Medulla oblongata (tissue), 1 donor: ENCODE measurements around the gene MRPL41.
A peak's percentile ranks its signal among the peaks of the same experiment; 100 is the strongest.
"Not testable (repeated sequence)": the region's sequence is repeated elsewhere in the genome, so short reads cannot be mapped to it uniquely, and the experiment has no call there.

Experiments used
- DNase-seq: peaks from one replicate; pipeline ENCODE4 v3.0.0-alpha.2; 2015; ENCODE audit errors: extremely low spot score

The MRPL41 gene

DNA sequence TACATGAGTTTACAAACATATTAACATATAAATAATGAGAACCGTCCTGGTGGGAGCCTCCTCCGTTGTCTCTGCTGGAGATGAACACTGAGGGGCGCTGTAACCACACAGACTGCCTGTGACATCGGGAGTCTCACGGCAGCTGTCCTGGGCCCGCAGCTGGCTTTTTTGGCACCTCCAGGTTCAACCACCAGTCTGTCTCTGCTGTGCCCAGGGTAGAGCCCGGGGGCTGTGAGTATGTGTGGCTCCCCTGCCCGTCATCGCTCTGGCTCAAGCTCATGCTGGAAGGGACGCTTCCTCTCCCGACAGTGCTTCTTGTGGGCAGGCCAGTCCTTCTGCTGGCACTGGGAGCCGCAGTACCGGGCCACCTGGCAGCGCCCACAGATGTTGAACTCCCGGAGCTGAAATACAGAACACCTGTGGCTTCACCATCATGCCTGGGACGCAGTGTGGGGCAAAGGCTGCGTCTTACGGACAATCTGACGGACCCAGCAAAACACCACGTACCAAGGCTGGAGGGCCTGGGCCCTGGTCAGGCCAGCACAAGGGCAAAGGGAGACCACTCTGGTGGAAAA, 30.7 kb downstream of the MRPL41 start:
- DNase-seq = no peak

- no peak for DNase-seq
Measured at GRCh38 chr9:137583347-137583746, 31.7 kb downstream of the MRPL41 start.

DNA sequence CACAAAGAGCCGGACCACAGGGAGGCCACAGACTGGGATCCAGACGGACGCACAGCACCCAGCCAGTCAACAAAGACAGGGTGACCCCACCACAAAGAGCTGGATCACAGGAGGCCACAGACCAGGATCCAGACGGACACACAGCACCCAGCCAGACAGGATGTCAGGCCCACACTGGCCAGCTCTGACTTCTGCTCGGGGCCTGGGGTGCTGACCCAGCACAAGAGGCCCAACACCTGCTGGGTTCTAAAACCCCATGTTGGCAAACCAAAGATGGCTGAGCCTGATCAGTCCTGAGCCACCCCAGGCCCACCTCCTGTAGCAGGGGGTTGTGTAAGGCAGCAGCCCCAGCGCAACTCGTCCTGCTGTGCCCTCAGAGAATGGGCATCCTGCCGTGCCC, 32.3 kb downstream of the MRPL41 start:
- DNase-seq = no peak

GRCh38 chr9:137586854-137587253, 35.2 kb downstream of the MRPL41 start:
- no peak for DNase-seq

DNA sequence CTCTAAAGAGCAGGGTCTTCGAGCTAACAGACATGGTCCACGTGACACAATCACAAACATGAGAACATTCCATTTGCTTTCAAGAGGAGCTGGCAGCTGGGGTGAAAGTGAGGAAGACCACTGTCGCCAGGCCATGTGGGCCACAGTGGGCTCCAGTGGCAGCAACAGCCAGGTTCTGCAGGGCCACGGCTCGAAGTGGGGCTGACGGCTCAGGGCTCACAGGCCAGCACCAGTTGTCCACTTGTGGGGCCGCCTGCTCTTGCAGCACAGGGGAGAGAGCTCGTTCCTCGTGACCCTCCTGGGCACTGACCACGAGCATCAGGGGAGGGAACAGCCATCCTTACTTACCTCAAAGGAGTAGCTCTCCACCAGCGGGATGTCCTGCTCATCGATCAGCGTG, 36.6 kb downstream of the MRPL41 start:
- DNase-seq = no peak

DNA sequence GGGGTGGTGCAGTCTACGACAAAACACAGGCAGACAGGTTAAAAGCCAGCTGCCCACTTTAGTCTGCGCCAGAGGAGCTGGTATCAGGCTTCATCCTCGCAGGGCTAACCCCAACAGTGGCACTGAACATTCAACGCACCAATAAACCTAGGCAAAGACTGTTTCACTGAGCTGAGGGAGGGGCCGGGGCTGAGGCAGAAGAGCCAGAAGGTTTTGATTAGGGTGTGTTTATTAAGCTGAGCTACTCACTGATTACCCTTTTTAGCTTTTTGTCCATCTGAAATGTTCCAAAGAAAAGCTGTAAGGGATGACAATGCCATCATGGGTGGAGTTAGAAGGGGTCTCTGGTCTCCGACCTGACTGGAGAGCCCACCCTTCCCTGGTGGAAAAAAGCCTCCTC, 37.2 kb downstream of the MRPL41 start:
- no peak for DNase-seq

DNA sequence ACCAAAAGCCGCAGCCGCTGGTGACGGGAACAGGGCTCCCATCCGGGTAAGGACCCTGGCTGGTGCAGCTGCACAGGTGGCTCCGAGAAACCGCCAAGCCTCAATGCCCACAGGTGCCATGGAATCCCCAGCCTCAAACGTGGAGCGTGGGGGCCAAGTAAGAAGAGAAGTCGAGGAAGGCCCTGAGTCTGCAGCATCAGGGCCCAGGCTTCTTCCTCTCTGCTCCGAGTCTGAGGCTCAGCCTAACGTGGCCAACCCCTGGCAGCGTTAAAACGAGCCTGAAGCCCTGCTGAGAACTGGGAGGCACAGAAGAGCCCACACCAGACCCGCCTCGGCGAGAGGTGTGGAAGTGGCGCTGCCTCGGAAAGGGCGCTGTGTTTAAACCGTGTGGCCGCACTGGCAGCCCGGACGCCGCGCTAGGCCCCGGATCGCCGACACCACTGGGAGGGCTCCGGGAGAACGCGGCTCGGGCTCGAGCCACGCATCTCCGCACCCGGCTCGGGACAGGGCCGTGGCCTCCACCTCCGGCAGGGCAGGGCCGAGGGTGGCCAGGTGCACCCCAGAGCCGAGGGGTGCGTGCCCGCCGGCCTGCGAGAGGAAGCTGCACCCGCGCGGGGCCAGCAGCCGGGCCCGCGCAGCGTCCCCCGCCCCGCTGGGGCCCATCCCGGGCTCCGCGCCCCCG, 37.9 kb downstream of the MRPL41 start:
- DNase-seq = no peak

- no peak for DNase-seq
Measured at GRCh38 chr9:137590123-137590468, 38.4 kb downstream of the MRPL41 start.

DNA sequence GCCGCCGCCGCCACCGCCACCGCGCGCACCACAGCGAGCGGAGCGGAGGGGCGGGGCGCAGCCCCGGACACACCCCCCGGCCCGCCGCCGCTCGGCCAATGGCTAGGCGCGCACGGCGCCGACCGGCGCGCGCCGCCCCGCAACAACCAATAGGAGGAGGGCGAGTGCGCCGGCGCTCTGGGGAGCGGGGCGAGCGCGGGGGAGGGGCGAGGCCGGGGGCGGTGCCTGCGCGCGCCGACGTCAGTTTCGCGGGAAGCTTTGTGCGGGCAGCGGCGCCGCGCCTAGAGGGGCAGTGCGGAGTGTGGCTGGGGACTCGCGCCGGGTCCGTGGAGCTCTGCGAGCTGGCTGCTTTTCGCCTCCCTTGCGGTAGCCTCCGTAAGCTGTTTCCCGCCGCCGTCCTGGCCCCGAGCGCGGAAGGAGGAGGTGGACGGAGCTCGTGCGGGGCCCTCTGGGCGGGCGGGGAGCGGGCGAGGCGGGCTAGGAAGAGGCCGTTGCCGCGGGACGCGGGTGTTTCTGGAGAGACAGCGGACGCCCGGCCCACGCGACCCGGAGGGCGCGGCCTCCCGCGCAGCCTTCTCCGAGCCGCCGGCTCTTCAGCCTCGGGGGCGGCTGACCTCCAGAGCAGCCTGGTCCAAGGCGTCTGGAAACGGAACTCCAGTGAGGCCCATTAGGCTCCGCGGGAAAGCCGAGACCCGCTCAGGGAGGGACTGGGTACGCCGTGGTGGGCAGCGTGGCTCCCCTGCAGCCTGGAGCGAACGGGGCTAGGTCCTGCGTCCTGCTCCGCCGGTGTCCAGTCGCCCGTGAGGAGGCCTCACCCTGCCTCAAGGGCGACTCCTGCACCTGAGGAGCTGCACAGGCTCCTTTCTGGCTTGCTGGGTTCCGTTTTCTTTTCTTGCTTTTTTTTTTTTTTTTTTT, 39.0 kb downstream of the MRPL41 start, which contains the start of gene ZMYND19:
TSS of gene ZMYND19 (minus strand) at position 44 of the 915 bp plus-strand sequence. CDS start 249 bp downstream, outside the sequence.
- peak; percentile 90 for DNase-seq

DNA sequence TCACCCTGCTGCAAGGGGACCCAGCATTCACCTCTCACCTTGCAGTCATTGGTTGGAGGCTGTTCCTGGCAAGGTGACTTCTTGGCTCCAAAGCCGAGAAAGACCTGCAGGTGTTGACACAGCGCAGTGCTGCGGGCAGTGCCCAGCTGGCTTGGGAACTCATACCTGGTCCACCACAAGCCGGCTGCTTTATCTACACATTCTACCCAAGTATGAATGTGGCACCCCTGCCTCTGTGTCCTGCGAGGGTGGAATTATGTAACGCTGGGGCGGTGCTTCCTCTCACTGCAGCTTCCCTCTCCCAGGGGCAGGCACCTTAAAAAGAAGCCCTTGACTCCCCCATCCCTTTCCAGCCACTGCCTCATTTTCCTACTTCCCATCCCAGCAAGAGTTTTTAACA, 41.1 kb downstream of the MRPL41 start:
- no peak for DNase-seq

GRCh38 chr9:137593176-137593575, 41.5 kb downstream of the MRPL41 start:
- no peak for DNase-seq

GRCh38 chr9:137596577-137596976, 44.9 kb downstream of the MRPL41 start:
- not testable (repeated sequence) for DNase-seq

DNA sequence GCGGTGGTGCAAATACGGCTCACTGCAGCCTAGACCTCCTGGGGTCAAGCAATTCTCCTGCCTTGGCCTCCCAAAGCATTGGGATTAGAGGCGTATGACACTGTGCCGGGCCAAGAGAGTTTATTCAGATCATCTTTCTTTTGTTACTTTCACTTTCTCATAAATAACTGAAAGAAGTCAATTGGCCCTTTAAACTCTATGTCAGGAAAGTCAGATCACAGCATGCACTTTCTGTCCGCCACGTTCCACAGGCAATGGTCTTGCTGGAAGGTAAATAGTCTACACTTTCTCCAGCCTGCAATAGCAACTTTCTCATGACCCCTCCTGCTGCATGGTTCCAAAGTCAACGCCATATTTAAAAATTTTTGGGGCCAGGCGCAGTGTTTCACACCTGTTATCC, 47.3 kb downstream of the MRPL41 start:
- DNase-seq = no peak
